ENCODE data around the gene DUOX2. TPM values are rescaled to one million over a fixed set of nuclear protein-coding genes. Genes with fewer than 3 reads are reported as not detected.

Gene DUOX2
- total RNA-seq, 1 experiment from 2014 or later, result 0.99 TPM

DNA sequence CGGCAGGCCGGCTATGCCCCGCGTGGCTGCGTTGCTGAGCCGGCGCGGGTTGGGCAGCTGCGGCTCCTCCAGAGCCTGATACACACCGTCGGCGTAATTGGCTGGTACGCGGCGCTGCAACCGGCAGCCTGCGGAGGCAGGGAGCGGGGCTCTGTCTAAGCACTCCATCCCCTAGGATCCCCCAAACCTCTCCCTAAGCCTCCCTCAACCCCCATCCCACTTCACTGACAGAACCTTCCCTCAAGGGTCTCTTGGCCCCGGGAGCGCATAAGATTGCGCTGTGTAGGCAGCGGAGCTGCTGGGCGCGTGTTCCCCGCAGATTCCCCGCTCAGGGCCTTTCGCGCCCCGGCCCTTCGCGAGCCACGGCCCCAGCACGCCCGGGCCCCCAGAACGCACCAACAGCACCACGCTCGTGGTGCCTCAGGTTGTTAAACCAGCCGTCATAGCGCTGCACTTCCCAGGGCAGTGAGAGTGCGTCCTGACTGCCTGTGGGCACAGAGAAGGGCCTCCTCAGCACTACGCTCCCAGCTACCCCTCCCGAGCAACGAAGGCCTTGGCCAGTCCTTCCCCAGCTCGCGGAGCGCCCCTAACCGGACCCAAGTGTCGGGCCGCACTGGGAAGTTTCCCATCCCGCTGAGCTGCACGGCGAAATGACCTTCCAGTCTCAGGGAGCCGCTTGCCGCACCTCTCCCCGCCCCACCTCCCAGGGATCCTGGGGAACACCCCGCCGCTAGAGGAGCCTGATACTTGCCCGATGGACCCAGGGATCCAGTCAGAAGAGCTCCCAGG, 1.2 kb downstream of the DUOX2 start:
- Histone ChIP-seq H3K27ac (ENCODE audit: low read depth, low read length, poor library complexity, severe bottlenecking) (no peak overlapping the region), H3K27me3 (replicated peaks; ENCODE audit: insufficient read depth, low read depth, low read length, poor library complexity) (peaks cover 34% of the 10 kb centered on the region), H3K4me1 (ENCODE audit: insufficient read depth, low read length, poor library complexity, severe bottlenecking) (peaks cover 10% of the 10 kb centered on the region), H3K36me3 (ENCODE audit: insufficient read depth, low read length, poor library complexity, severe bottlenecking) (no peaks in the 10 kb centered on the region), H3K9me3 (ENCODE audit: low read depth, low read length, poor library complexity, severe bottlenecking) (no peaks in the 10 kb centered on the region), H3K4me3 (ENCODE audit: low read depth, low read length, poor library complexity, severe bottlenecking) (peak overlapping the region; percentile 43)
- intact Hi-C loops (cut with micrococcal nuclease; ENCODE audit: unreplicated experiment), result loop anchor here (10.0 kb wide), 1 partner anchor 528 kb away; no protein-coding TSS in a partner anchor
- ChIA-PET CTCF (interaction anchor here (0.5 to 0.6 kb wide), 2 partner anchors 64 to 563 kb away, joined by 5 to 8 read pairs; no protein-coding TSS in a partner anchor), POLR2A (ENCODE audit: low non-redundant PET) (no interaction called here)
- DNase-seq (ENCODE audit: low spot score), result peak; percentile 39
- TF ChIP-seq, protein P1, sequence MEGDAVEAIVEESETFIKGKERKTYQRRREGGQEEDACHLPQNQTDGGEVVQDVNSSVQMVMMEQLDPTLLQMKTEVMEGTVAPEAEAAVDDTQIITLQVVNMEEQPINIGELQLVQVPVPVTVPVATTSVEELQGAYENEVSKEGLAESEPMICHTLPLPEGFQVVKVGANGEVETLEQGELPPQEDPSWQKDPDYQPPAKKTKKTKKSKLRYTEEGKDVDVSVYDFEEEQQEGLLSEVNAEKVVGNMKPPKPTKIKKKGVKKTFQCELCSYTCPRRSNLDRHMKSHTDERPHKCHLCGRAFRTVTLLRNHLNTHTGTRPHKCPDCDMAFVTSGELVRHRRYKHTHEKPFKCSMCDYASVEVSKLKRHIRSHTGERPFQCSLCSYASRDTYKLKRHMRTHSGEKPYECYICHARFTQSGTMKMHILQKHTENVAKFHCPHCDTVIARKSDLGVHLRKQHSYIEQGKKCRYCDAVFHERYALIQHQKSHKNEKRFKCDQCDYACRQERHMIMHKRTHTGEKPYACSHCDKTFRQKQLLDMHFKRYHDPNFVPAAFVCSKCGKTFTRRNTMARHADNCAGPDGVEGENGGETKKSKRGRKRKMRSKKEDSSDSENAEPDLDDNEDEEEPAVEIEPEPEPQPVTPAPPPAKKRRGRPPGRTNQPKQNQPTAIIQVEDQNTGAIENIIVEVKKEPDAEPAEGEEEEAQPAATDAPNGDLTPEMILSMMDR (conservative IDR thresholded peaks at IDR 0.05; ENCODE audit: low read depth, low read length), result 0 out of 2 replicates have a peak, but pooled peaks have one; percentile 22
- TF ChIP-seq EZH2 (IDR thresholded peaks at IDR 0.05; ENCODE audit: borderline replicate concordance, low read depth, low read length, poor library complexity, severe bottlenecking), result no peak
- BruUV-seq (replicated peaks), result no TSS peak

DNA sequence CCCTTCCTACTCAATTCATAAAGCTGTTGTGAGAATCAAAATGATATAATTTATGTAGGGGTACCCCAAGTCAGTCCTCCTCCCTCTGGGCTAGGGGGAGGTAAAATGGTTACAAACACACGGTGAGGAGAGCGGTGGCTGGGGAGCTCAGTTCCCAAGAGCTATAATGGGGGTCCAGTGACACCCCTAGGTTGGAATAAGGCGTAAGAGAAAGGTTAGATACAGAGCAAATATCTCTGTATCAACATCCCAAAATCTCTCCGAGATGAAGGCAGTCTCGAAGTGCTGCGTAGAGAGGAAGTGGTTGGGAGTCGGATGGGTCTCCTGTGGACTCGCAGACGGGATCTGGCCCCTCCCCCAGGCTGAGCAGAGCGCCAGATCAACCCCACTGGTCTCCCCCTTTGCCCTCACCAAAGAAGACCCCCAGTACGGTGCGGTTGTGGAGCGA, 1.8 kb downstream of the DUOX2 start:
- Histone ChIP-seq H3K4me1 (ENCODE audit: insufficient read depth, low read length, poor library complexity, severe bottlenecking) (peaks cover 8% of the 10 kb centered on the region), H3K4me3 (ENCODE audit: low read depth, low read length, poor library complexity, severe bottlenecking) (peak overlapping the region; percentile 43), H3K27ac (ENCODE audit: low read depth, low read length, poor library complexity, severe bottlenecking) (no peak overlapping the region), H3K9me3 (ENCODE audit: low read depth, low read length, poor library complexity, severe bottlenecking) (no peaks in the 10 kb centered on the region), H3K36me3 (ENCODE audit: insufficient read depth, low read length, poor library complexity, severe bottlenecking) (no peaks in the 10 kb centered on the region), H3K27me3 (replicated peaks; ENCODE audit: insufficient read depth, low read depth, low read length, poor library complexity) (peaks cover 34% of the 10 kb centered on the region)
- no peak for TF ChIP-seq EZH2 (IDR thresholded peaks at IDR 0.05; ENCODE audit: borderline replicate concordance, low read depth, low read length, poor library complexity, severe bottlenecking)
- TF ChIP-seq, protein P1 (conservative IDR thresholded peaks at IDR 0.05; ENCODE audit: low read depth, low read length), result no peak
- peak; percentile 42 for DNase-seq (ENCODE audit: low spot score)
- POLR2A ChIA-PET (ENCODE audit: low non-redundant PET), result no interaction called here
- intact Hi-C loops (cut with micrococcal nuclease; ENCODE audit: unreplicated experiment), result loop anchor here (10.0 kb wide), 1 partner anchor 527 kb away; no protein-coding TSS in a partner anchor
- no TSS peak for BruUV-seq (replicated peaks)
- CTCF ChIA-PET, result no interaction called here

DNA sequence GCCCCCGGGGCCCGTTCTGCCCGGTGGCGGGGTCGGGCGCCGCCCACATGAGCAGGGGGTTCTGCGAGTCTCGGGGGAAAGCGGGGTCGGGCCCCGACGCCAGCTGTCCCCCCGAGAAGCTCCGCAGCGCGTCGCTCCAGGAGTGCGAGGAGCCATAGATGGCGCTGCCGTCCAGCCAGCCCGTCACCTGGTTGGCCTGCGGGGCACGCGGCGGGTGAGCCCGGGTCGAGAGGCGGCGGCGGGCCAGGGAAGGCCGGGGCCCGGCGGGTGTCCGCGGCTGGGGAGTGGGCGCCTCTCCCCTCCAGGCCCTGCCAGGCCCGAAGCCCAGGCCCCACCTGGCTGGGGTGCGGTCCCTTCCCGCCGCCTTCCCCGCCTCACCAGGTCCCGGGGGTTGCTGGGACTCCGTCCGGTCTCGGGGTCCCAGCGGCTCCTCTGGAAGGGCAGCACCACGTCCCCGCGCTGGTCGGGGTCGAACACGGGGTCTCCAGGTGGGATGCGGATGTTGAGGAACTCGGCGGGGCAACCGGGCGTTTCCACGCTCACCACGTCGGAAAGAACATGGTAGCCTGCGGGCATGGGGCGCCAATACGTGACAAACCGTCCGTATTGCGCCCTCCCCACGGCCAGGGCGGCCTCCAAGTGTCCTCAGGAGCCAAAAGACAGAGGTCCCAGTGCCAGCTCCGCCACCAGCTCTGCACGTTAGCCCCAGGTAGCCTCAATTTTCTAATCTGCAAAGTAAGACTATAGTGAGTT, 2.4 kb downstream of the DUOX2 start:
- Histone ChIP-seq H3K27ac (ENCODE audit: low read depth, low read length, poor library complexity, severe bottlenecking) (no peak overlapping the region), H3K36me3 (ENCODE audit: insufficient read depth, low read length, poor library complexity, severe bottlenecking) (no peaks in the 10 kb centered on the region), H3K9me3 (ENCODE audit: low read depth, low read length, poor library complexity, severe bottlenecking) (no peaks in the 10 kb centered on the region), H3K4me1 (ENCODE audit: insufficient read depth, low read length, poor library complexity, severe bottlenecking) (peaks cover 8% of the 10 kb centered on the region), H3K4me3 (ENCODE audit: low read depth, low read length, poor library complexity, severe bottlenecking) (no peak overlapping the region), H3K27me3 (replicated peaks; ENCODE audit: insufficient read depth, low read depth, low read length, poor library complexity) (peaks cover 34% of the 10 kb centered on the region)
- TF ChIP-seq EZH2 (IDR thresholded peaks at IDR 0.05; ENCODE audit: borderline replicate concordance, low read depth, low read length, poor library complexity, severe bottlenecking), result no peak
- TF ChIP-seq, protein P1 (conservative IDR thresholded peaks at IDR 0.05; ENCODE audit: low read depth, low read length), result no peak
- no TSS peak for BruUV-seq (replicated peaks)
- POLR2A ChIA-PET (ENCODE audit: low non-redundant PET), result no interaction called here
- CTCF ChIA-PET, result no interaction called here
- DNase-seq (ENCODE audit: low spot score), result no peak
- intact Hi-C loops (cut with micrococcal nuclease; ENCODE audit: unreplicated experiment), result loop anchor here (10.0 kb wide), 1 partner anchor 527 kb away; no protein-coding TSS in a partner anchor
